Activated CD4-positive, alpha-beta T cell treated with anti-CD3 and anti-CD28 coated beads for 36 hours (primary cell): ENCODE measurements around the gene FCSK. TPM values are rescaled to one million over a fixed set of nuclear protein-coding genes. Genes with fewer than 3 reads are reported as not detected.
A peak's percentile ranks its signal among the peaks of the same experiment; 100 is the strongest.

Experiments used
- ATAC-seq: fragments of 200-7000 bp; cut with Tn5 transposase; one replicate; pipeline ENCODE4 v1.10.0; 2021; ENCODE audit warnings: mild to moderate bottlenecking, moderate library complexity
- CTCF ChIA-PET: fragments of 350-600 bp; sonication (Branson Sonifier 250); formaldehyde crosslinking; loops from one replicate; lab custom pipeline; 2021; ENCODE audit warnings: antibody characterized with exemption; lab: Charles Lee
- POLR2A ChIA-PET: fragments of 350-600 bp; sonication (Branson Sonifier 250); formaldehyde crosslinking; loops from one replicate; lab custom pipeline; 2021; ENCODE audit warnings: antibody characterized with exemption, inconsistent platforms; lab: Charles Lee
- DNase-seq: peaks from one replicate; pipeline ENCODE4 v3.0.0-alpha.2; 2020
- H3K27ac Mint-ChIP-seq: one replicate; pipeline ENCODE4 v1.8.0; 2021; ENCODE audit warnings: mixed read lengths
- H3K27me3 Mint-ChIP-seq: one replicate; pipeline ENCODE4 v1.8.0; 2021; ENCODE audit warnings: mixed read lengths
- H3K36me3 Mint-ChIP-seq: one replicate; pipeline ENCODE4 v1.8.0; 2021; ENCODE audit warnings: low read depth, mixed read lengths
- H3K4me1 Mint-ChIP-seq: one replicate; pipeline ENCODE4 v1.8.0; 2021; ENCODE audit warnings: mixed read lengths
- H3K4me3 Mint-ChIP-seq: one replicate; pipeline ENCODE4 v1.8.0; 2021; ENCODE audit warnings: mild to moderate bottlenecking, moderate library complexity, mixed read lengths
- H3K9me3 Mint-ChIP-seq: one replicate; pipeline ENCODE4 v1.8.0; 2021; ENCODE audit warnings: low read depth, mixed read lengths
- intact Hi-C, 2 experiments: fragments of 100-400 bp; cut with DNase I in 1 of 2; cut with micrococcal nuclease in 1 of 2; formaldehyde crosslinking; loops; one replicate each; pipeline versions ENCODE4 v1.14.2 to v1.15.1; 2022 to 2024; cut with DNase I, micrococcal nuclease
- total RNA-seq, 2 experiments: library from RNA; stranded (reverse); gene quantifications; one replicate each; pipeline ENCODE4 v1.2.3, GENCODE V29; 2021

FCSK gene
- total RNA-seq, 2 experiments from 2014 or later: 10.3 to 13.4 TPM

DNA sequence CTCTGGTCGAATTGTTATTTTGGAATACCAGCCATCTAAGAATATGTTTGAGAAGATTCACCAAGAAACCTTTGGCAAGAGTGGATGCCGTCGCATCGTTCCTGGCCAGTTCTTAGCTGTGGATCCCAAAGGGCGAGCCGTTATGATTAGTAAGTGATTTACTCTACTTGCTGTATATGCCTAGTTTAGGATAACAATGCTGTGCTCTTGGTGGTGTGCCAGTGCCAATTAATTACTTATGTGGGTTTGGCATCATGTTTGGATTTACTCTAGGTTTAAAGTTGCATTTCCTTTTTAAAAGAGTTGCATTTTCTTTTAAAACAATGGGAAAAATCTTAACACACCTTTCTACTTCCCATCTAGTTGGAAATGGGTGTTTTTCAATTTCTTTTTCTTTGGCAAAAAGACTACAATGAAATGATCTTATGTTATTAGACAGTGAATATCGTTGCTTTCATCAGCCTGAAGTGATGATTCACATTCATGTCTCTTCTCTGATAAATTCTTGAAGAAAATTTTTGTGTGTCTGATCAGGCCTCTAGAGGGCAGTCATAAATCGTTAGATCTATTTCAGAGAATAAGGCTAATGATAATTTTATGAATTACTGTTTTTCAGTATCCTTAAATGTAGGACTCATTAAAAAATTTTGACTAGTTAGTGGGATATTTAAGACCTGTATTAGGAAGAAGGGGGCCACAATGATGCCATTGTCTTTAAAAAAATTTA lies 74.8 kb downstream of the FCSK start:
- ChIA-PET POLR2A (interaction anchor here (0.7 kb wide), 1 partner anchor 178 kb away, joined by 3 read pairs; no protein-coding TSS in a partner anchor), CTCF (interaction anchor here (0.9 kb wide), 2 partner anchors 126 to 241 kb away, joined by 3 read pairs; no protein-coding TSS in a partner anchor)
- DNase-seq: no peak
- Mint-ChIP-seq H3K4me1 (peaks cover 51% of the 10 kb centered on the region), H3K4me3 (peak overlapping the region; percentile 41), H3K27ac (peak overlapping the region; percentile 74), H3K27me3 (no peaks in the 10 kb centered on the region), H3K9me3 (no peaks in the 10 kb centered on the region), H3K36me3 (peaks cover 77% of the 10 kb centered on the region)
- intact Hi-C loops: loop anchor here (1.0 to 10.0 kb wide), 5 partner anchors 43 to 1104 kb away; partner anchors contain the start of genes CMTR2 (in 1 of the 2), CYB5B (in 1 of the 2) and EXOSC6 (in 1 of the 2)
- peak; percentile 42 for ATAC-seq

Other genes starting within 250 kb of the FCSK start
- gene EXOSC6, start 202.7 kb upstream of the FCSK start, total RNA-seq: 10 to 100 TPM; 18.7 to 23.5 TPM
- gene AARS1, start 165.1 kb upstream of the FCSK start, total RNA-seq: 100 to 1,000 TPM; 180 to 189 TPM
- 10 to 100 TPM; 32.3 to 34.7 TPM for gene DDX19B, start 155.4 kb upstream of the FCSK start, total RNA-seq
- 10 to 100 TPM; 47.7 to 52.9 TPM for gene DDX19A, start 107.7 kb upstream of the FCSK start, total RNA-seq
- gene ST3GAL2, start 15.5 kb upstream of the FCSK start, total RNA-seq: 10 to 100 TPM; 14.8 to 16.6 TPM
- gene COG4, start 69.0 kb downstream of the FCSK start, total RNA-seq: 10 to 100 TPM; 33.5 to 37.6 TPM
- gene SF3B3, start 69.2 kb downstream of the FCSK start, total RNA-seq: 100 to 1,000 TPM; 533 to 545 TPM
- gene IL34, start 192.0 kb downstream of the FCSK start, total RNA-seq: not detected
- 1 to 10 TPM; 1.6 to 3.5 TPM for gene MTSS2, start 231.5 kb downstream of the FCSK start, total RNA-seq